Measurements from ENCODE around the gene MALSU1.
"Not testable (repeated sequence)": the region's sequence is repeated elsewhere in the genome, so short reads cannot be mapped to it uniquely, and the experiment has no call there.

Gene MALSU1

GRCh38 chr7:23285657-23286646 is 13.2 kb upstream of the MALSU1 start:
- DNase-seq (ENCODE audit: low spot score), result no peak

GRCh38 chr7:23287612-23288011 is 11.5 kb upstream of the MALSU1 start:
- no peak for DNase-seq (ENCODE audit: low spot score)

- no peak for DNase-seq (ENCODE audit: low spot score)
Measured at GRCh38 chr7:23290993-23291392, 8.1 kb upstream of the MALSU1 start.

GRCh38 chr7:23291957-23292560 is 7.1 kb upstream of the MALSU1 start:
- DNase-seq (ENCODE audit: low spot score), result no peak

GRCh38 chr7:23292623-23293022 is 6.5 kb upstream of the MALSU1 start:
- no peak for DNase-seq (ENCODE audit: low spot score)

GRCh38 chr7:23293500-23294073 is 5.6 kb upstream of the MALSU1 start:
- no peak for DNase-seq (ENCODE audit: low spot score)

GRCh38 chr7:23294549-23295400 is 4.4 kb upstream of the MALSU1 start:
- DNase-seq (ENCODE audit: low spot score), result no peak

GRCh38 chr7:23295401-23295697 is 3.8 kb upstream of the MALSU1 start:
- DNase-seq (ENCODE audit: low spot score), result no peak

GRCh38 chr7:23298141-23298881 is 828 bp upstream of the MALSU1 start:
- no peak for DNase-seq (ENCODE audit: low spot score)

GRCh38 chr7:23299770-23300300 is 696 bp downstream of the MALSU1 start:
- DNase-seq (ENCODE audit: low spot score), result no peak

GRCh38 chr7:23306936-23307521 is 7.9 kb downstream of the MALSU1 start:
- no peak for DNase-seq (ENCODE audit: low spot score)

GRCh38 chr7:23308754-23309153 is 9.6 kb downstream of the MALSU1 start:
- DNase-seq (ENCODE audit: low spot score), result no peak

GRCh38 chr7:23312141-23312540 is 13.0 kb downstream of the MALSU1 start:
- DNase-seq (ENCODE audit: low spot score), result not testable (repeated sequence)

- DNase-seq (ENCODE audit: low spot score), result no peak
Measured at GRCh38 chr7:23315366-23315765, 16.2 kb downstream of the MALSU1 start.

GRCh38 chr7:23331132-23331531 is 32.0 kb downstream of the MALSU1 start:
- no peak for DNase-seq (ENCODE audit: low spot score)

- DNase-seq (ENCODE audit: low spot score), result no peak
Measured at GRCh38 chr7:23332193-23332592, 33.1 kb downstream of the MALSU1 start.

- DNase-seq (ENCODE audit: low spot score), result no peak
Measured at GRCh38 chr7:23332910-23333612, 33.9 kb downstream of the MALSU1 start.

GRCh38 chr7:23333671-23334246 is 34.6 kb downstream of the MALSU1 start:
- DNase-seq (ENCODE audit: low spot score), result no peak

GRCh38 chr7:23334482-23335056 is 35.4 kb downstream of the MALSU1 start:
- no peak for DNase-seq (ENCODE audit: low spot score)
